Measurements from ENCODE around the gene PAX7. TPM values are rescaled to one million over a fixed set of nuclear protein-coding genes. Genes with fewer than 3 reads are reported as not detected.

PAX7 gene
- total and polyA plus RNA-seq, 9 of the 15 experiments (the other 6 are each of a cell fraction or from before 2014, with no cell fraction given), result not detected

DNA sequence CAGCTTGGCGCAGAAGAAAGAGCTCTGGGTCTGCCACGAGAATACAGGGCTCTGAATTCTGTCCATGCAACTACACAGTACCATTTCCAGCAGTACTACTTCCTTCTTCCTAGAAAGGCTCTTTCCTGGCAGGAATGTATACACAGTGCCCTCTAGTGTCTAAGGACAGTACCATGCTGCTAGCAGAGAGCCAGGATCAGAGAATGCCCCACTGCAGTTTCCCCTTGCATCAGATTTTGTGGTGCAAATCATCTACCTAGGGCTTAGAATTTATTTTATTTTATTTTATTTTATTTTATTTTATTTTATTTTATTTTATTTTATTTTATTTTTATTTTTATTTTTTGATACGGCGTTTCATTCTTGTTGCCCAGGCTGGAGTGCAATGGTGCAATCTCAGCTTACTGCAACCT lies 50.8 kb downstream of the PAX7 start:
- CTCF ChIA-PET (ENCODE audit: low intra/inter-chr PET ratio), result interaction anchor here (1.0 kb wide), 1 partner anchor 84 kb away, joined by 4 read pairs; no protein-coding TSS in a partner anchor
- Histone ChIP-seq H3K4me2 (ENCODE audit: insufficient read depth, low read length) (no peak overlapping the region), H3K79me2 (ENCODE audit: control insufficient read depth, insufficient read depth, low read length) (no peaks in the 10 kb centered on the region), H3K9ac (ENCODE audit: insufficient read depth in 1 of 2, low read depth in 2 of 2, low read length in 2 of 2) (no peak overlapping the region), H3K9me1 (ENCODE audit: control insufficient read depth, insufficient read depth, low read length) (no peaks in the 10 kb centered on the region), H3K4me1 (replicated peaks in 1 of 2; ENCODE audit: control insufficient read depth in 2 of 2, insufficient read depth in 2 of 2, low read length in 2 of 2) (no peaks in the 10 kb centered on the region), H3K4me3 (no peak overlapping the region), H3K36me3 (ENCODE audit: control insufficient read depth, insufficient read depth, low read length) (no peaks in the 10 kb centered on the region), H3K27ac (ENCODE audit: extremely low read depth, low read depth, low read length) (no peak overlapping the region), H2AFZ (ENCODE audit: low read depth, low read length) (no peak overlapping the region), H3K27me3 (ENCODE audit: control insufficient read depth in 2 of 2, insufficient read depth in 2 of 2, low read length in 2 of 2) (peaks cover 23 to 56% of the 10 kb centered on the region in 2 experiments; a peak in 4 of 5 replicates), H3K9me3 (replicated peaks; ENCODE audit: control insufficient read depth, insufficient read depth, low read depth, low read length) (no peaks in the 10 kb centered on the region), H4K20me1 (replicated peaks; ENCODE audit: control insufficient read depth, insufficient read depth, low read length) (peaks cover 4% of the 10 kb centered on the region; the same call in 1 of the 2 replicates)
- WGBS (ENCODE audit: insufficient coverage, low coverage, missing lambda C conversion rate), result 2% methylated on average over 4 of the region's 4 CpGs
- intact Hi-C loops (cut with micrococcal nuclease) (loop anchor here (1.0 kb wide), 1 partner anchor 84 kb away; no protein-coding TSS in a partner anchor), in situ Hi-C loops (cut with MboI) (no loop called here)
- no TSS peak for BruUV-seq (replicated peaks)
- POLR2A ChIA-PET, result interaction anchor here (0.6 kb wide), 1 partner anchor 17 kb away, joined by 3 read pairs; no protein-coding TSS in a partner anchor
- FAIRE-seq (peak; percentile 98), DNase-seq (ENCODE audit: extremely low read depth in 1 of 4, low spot score in 3 of 4) (peak; percentile 61 to 87 (median 82)), ATAC-seq (peak; percentile 91)
- TF ChIP-seq ZNF518B (CRISPR knock-in tag; IDR thresholded peaks at IDR 0.05) (no peak), FOXA3 (CRISPR knock-in tag; conservative IDR thresholded peaks at IDR 0.05 in 1 of 2, IDR thresholded peaks at IDR 0.05 in 1 of 2) (no peak), EHMT2 (IDR thresholded peaks at IDR 0.05) (peak; percentile 74; the same call in 1 of the 2 replicates), SNIP1 (IDR thresholded peaks at IDR 0.05; ENCODE audit: low read depth) (no peak), SETDB1 (IDR thresholded peaks at IDR 0.05; ENCODE audit: low read length) (no peak), ZBTB1 (CRISPR knock-in tag; IDR thresholded peaks at IDR 0.05; ENCODE audit: borderline replicate concordance, low read depth) (no peak)
- TF ChIP-seq, protein P1, sequence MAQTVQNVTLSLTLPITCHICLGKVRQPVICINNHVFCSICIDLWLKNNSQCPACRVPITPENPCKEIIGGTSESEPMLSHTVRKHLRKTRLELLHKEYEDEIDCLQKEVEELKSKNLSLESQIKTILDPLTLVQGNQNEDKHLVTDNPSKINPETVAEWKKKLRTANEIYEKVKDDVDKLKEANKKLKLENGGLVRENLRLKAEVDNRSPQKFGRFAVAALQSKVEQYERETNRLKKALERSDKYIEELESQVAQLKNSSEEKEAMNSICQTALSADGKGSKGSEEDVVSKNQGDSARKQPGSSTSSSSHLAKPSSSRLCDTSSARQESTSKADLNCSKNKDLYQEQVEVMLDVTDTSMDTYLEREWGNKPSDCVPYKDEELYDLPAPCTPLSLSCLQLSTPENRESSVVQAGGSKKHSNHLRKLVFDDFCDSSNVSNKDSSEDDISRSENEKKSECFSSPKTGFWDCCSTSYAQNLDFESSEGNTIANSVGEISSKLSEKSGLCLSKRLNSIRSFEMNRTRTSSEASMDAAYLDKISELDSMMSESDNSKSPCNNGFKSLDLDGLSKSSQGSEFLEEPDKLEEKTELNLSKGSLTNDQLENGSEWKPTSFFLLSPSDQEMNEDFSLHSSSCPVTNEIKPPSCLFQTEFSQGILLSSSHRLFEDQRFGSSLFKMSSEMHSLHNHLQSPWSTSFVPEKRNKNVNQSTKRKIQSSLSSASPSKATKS (CRISPR knock-in tag; IDR thresholded peaks at IDR 0.05), result no peak
- TF ChIP-seq, protein P2, sequence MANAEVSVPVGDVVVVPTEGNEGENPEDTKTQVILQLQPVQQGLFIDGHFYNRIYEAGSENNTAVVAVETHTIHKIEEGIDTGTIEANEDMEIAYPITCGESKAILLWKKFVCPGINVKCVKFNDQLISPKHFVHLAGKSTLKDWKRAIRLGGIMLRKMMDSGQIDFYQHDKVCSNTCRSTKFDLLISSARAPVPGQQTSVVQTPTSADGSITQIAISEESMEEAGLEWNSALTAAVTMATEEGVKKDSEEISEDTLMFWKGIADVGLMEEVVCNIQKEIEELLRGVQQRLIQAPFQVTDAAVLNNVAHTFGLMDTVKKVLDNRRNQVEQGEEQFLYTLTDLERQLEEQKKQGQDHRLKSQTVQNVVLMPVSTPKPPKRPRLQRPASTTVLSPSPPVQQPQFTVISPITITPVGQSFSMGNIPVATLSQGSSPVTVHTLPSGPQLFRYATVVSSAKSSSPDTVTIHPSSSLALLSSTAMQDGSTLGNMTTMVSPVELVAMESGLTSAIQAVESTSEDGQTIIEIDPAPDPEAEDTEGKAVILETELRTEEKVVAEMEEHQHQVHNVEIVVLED (CRISPR knock-in tag; IDR thresholded peaks at IDR 0.05), result no peak
- TF ChIP-seq, protein P3, sequence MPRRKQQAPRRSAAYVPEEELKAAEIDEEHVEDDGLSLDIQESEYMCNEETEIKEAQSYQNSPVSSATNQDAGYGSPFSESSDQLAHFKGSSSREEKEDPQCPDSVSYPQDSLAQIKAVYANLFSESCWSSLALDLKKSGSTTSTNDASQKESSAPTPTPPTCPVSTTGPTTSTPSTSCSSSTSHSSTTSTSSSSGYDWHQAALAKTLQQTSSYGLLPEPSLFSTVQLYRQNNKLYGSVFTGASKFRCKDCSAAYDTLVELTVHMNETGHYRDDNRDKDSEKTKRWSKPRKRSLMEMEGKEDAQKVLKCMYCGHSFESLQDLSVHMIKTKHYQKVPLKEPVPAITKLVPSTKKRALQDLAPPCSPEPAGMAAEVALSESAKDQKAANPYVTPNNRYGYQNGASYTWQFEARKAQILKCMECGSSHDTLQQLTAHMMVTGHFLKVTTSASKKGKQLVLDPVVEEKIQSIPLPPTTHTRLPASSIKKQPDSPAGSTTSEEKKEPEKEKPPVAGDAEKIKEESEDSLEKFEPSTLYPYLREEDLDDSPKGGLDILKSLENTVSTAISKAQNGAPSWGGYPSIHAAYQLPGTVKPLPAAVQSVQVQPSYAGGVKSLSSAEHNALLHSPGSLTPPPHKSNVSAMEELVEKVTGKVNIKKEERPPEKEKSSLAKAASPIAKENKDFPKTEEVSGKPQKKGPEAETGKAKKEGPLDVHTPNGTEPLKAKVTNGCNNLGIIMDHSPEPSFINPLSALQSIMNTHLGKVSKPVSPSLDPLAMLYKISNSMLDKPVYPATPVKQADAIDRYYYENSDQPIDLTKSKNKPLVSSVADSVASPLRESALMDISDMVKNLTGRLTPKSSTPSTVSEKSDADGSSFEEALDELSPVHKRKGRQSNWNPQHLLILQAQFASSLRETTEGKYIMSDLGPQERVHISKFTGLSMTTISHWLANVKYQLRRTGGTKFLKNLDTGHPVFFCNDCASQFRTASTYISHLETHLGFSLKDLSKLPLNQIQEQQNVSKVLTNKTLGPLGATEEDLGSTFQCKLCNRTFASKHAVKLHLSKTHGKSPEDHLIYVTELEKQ (CRISPR knock-in tag; IDR thresholded peaks at IDR 0.05), result no peak
